Neural progenitor cell (in vitro differentiated cells): ENCODE results near the gene VAT1L.

Source experiments
- EZH2 ChIP-seq: fragments of 200-600 bp; sonication (generic); IDR thresholded peaks from 2 replicates; pipeline ENCODE4 v1.6.1; 2017; ENCODE audit warnings: antibody characterized with exemption, mild to moderate bottlenecking, moderate library complexity
- EZH2phosphoT487 ChIP-seq: fragments of 200-600 bp; sonication (generic); IDR thresholded peaks from 2 replicates; pipeline ENCODE4 v1.6.1; 2017; ENCODE audit warnings: antibody characterized with exemption
- TF ChIP-seq, protein P1 (sequence below): fragments of 200-600 bp; sonication (generic); IDR thresholded peaks from 2 replicates; pipeline ENCODE4 v1.5.1; 2017; ENCODE audit warnings: antibody characterized with exemption, mild to moderate bottlenecking

DNA sequence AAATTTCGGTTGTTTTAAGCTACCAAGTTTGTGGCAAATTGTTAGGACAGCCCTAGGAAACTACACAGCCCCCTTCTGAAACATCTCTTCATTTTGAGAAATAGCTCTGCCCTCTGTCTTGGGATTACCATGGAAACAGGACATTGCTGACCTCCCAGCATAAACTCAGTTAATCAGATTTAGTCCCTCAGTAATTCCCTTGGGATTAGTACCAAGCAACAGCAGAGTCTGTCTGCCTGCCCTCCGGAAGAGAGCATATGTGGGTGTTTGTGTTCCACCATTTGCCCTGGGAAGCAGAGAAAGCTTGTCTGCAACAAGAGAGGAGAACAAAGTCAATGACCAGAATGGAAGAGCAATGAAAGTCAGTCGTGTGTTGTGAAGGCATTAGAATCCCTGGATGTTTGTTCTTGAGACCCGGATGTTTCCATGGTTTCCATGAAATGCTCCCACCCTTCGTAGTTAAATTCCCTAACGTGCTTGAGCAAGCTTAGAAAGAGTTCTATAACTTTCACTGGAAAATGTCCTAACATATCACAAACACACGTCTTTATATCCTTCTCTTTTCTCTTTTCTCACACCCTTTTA lies 39.9 kb upstream of the VAT1L start:
- TF ChIP-seq, protein P1, sequence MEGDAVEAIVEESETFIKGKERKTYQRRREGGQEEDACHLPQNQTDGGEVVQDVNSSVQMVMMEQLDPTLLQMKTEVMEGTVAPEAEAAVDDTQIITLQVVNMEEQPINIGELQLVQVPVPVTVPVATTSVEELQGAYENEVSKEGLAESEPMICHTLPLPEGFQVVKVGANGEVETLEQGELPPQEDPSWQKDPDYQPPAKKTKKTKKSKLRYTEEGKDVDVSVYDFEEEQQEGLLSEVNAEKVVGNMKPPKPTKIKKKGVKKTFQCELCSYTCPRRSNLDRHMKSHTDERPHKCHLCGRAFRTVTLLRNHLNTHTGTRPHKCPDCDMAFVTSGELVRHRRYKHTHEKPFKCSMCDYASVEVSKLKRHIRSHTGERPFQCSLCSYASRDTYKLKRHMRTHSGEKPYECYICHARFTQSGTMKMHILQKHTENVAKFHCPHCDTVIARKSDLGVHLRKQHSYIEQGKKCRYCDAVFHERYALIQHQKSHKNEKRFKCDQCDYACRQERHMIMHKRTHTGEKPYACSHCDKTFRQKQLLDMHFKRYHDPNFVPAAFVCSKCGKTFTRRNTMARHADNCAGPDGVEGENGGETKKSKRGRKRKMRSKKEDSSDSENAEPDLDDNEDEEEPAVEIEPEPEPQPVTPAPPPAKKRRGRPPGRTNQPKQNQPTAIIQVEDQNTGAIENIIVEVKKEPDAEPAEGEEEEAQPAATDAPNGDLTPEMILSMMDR: no peak
- TF ChIP-seq EZH2 (no peak), EZH2phosphoT487 (no peak)
